Measurements from ENCODE around the gene WAPL. TPM values are rescaled to one million over a fixed set of nuclear protein-coding genes. Genes with fewer than 3 reads are reported as not detected.

The WAPL gene
- total and polyA plus RNA-seq, 2 of the 8 experiments (the other 6 are each of a cell fraction or from before 2014, with no cell fraction given): 12.8 to 48.1 TPM

DNA sequence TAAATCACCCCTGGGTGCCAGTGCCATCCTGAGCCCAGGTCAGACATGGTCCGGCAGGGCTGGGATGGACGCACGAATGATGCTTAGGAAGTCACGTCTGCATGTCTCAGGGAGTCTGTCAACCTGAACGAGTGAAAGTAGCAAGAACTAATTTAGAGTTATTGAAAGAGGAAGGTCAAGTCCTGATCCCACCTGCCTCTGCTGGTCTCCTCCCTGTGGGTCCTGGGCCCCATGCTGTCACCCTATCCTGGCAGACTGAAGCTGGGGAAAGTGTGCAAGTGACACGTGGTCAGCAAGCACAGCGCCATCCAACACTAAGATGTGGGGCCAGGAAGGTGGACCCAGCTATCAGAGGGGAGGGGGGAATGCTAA is 128.9 kb downstream of the WAPL start:
- no peaks in the 10 kb centered on the region for H3K79me2 ChIP-seq (ENCODE audit: control insufficient read depth in 1 of 2, insufficient read depth in 2 of 2, low read length in 2 of 2)
- H2BK15ac ChIP-seq (ENCODE audit: low read length): no peak overlapping the region
- no peak overlapping the region for H2AK5ac ChIP-seq (ENCODE audit: low read depth, low read length)
- peak overlapping the region; percentile 86; the same call in 1 of the 2 replicates for H4K8ac ChIP-seq (ENCODE audit: extremely low read depth, insufficient read depth, low read length)
- peaks cover 0 to 2% of the 10 kb centered on the region in 2 experiments for H4K20me1 ChIP-seq (replicated peaks in 1 of 2; ENCODE audit: control insufficient read depth in 1 of 2, insufficient read depth in 2 of 2, low read length in 2 of 2)
- no peak overlapping the region for H3K27ac ChIP-seq (ENCODE audit: low read depth, low read length)
- H3K4me1 ChIP-seq (replicated peaks in 1 of 4; ENCODE audit: control insufficient read depth in 3 of 4, insufficient read depth in 4 of 4, low read length in 3 of 4): peaks cover 0 to 9% (median 4%) of the 10 kb centered on the region in 4 experiments; a peak in 5 of 7 replicates
- 0 out of 2 replicates have a peak overlapping the region, but pooled peaks have one; percentile 27 for H2BK12ac ChIP-seq (ENCODE audit: low read depth, low read length)
- H2BK5ac ChIP-seq (ENCODE audit: low read depth, low read length): no peak overlapping the region
- DNase-seq (ENCODE audit: low read depth in 1 of 2, low spot score in 2 of 2) (peak in 1 of 2 experiments; percentile 37), FAIRE-seq (no peak)
- POLR2A ChIA-PET (ENCODE audit: partially characterized antibody): no interaction called here
- no peak overlapping the region for H3K23ac ChIP-seq (ENCODE audit: insufficient read length)
- no peak overlapping the region for H3K4ac ChIP-seq (replicated peaks; ENCODE audit: insufficient read length, low read depth, low read length)
- no peak overlapping the region for H2BK20ac ChIP-seq (ENCODE audit: low read length)
- 92% methylated on average over 7 of the region's 7 CpGs; no CpG with 5 or more reads in 1 of the 2 experiments for whole genome bisulfite sequencing, 2 experiments (ENCODE audit: extremely low coverage in 1 of 2, insufficient coverage in 1 of 2, insufficient read length in 1 of 2, insufficient replicate concordance in 2 of 2, low coverage in 1 of 2, low lambda C conversion rate in 2 of 2, missing lambda C conversion rate in 1 of 2)
- H4K5ac ChIP-seq (ENCODE audit: insufficient read length, low read depth, low read length): no peak overlapping the region
- no peak overlapping the region for H2AFZ ChIP-seq (ENCODE audit: low read length)
- no peak overlapping the region for H3K18ac ChIP-seq (ENCODE audit: extremely low read depth, low read length)
- no peak overlapping the region for H3K56ac ChIP-seq (replicated peaks; ENCODE audit: insufficient read length, low read depth, low read length)
- H3K4me3 ChIP-seq (ENCODE audit: extremely low read depth in 1 of 4, insufficient read depth in 2 of 4, low read depth in 3 of 4, low read length in 4 of 4): no peak overlapping the region
- no peak overlapping the region for H2BK120ac ChIP-seq (replicated peaks; ENCODE audit: low read depth, low read length)
- no peak overlapping the region for H3K4me2 ChIP-seq (ENCODE audit: insufficient read depth in 1 of 2, low read depth in 2 of 2, low read length in 2 of 2)
- no peaks in the 10 kb centered on the region for H3K9me3 ChIP-seq (ENCODE audit: insufficient read depth in 2 of 2, low read depth in 1 of 2, low read length in 1 of 2)
- TF ChIP-seq CHD2 (IDR thresholded peaks at IDR 0.05; ENCODE audit: low read length) (no peak), KDM5A (IDR thresholded peaks at IDR 0.05; ENCODE audit: low read length) (no peak), BACH1 (IDR thresholded peaks at IDR 0.05; ENCODE audit: low read length) (no peak), SAP30 (IDR thresholded peaks at IDR 0.05; ENCODE audit: insufficient read depth, insufficient replicate concordance, low read length) (no peak), CEBPB (IDR thresholded peaks at IDR 0.05; ENCODE audit: low read depth, low read length) (no peak)
- TF ChIP-seq, protein P1, sequence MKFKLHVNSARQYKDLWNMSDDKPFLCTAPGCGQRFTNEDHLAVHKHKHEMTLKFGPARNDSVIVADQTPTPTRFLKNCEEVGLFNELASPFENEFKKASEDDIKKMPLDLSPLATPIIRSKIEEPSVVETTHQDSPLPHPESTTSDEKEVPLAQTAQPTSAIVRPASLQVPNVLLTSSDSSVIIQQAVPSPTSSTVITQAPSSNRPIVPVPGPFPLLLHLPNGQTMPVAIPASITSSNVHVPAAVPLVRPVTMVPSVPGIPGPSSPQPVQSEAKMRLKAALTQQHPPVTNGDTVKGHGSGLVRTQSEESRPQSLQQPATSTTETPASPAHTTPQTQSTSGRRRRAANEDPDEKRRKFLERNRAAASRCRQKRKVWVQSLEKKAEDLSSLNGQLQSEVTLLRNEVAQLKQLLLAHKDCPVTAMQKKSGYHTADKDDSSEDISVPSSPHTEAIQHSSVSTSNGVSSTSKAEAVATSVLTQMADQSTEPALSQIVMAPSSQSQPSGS (IDR thresholded peaks at IDR 0.05; ENCODE audit: low read length): no peak
- peaks cover 0 to 15% (median 11%) of the 10 kb centered on the region in 4 experiments; a peak in 4 of 7 replicates for H3K27me3 ChIP-seq (replicated peaks in 1 of 4; ENCODE audit: control insufficient read depth in 3 of 4, extremely low read depth in 1 of 4, insufficient read depth in 3 of 4, low read length in 3 of 4)
- no peaks in the 10 kb centered on the region for H3K79me1 ChIP-seq (ENCODE audit: low read depth, low read length)
- no peak overlapping the region for H4K91ac ChIP-seq (replicated peaks; ENCODE audit: insufficient read length, low read length)
- H3K36me3 ChIP-seq (ENCODE audit: control insufficient read depth in 2 of 4, insufficient read depth in 4 of 4, low read length in 3 of 4): no peaks in the 10 kb centered on the region
- CTCF ChIA-PET (ENCODE audit: partially characterized antibody): interaction anchor here (0.5 to 9.2 kb wide), 6 partner anchors 10 to 526 kb away, joined by 3 to 54 read pairs (median 3); no protein-coding TSS in a partner anchor
- peaks cover 9% of the 10 kb centered on the region; the same call in 1 of the 2 replicates for H3K23me2 ChIP-seq (ENCODE audit: low read depth, low read length)
- H3K9ac ChIP-seq (replicated peaks in 1 of 4; ENCODE audit: extremely low read depth in 1 of 4, low read depth in 3 of 4, low read length in 3 of 4): no peak overlapping the region
- no peak overlapping the region for H3K14ac ChIP-seq (ENCODE audit: insufficient read length)

Measured in H1 (cell line).